ENCODE data around the gene RBX1. TPM values are rescaled to one million over a fixed set of nuclear protein-coding genes. Genes with fewer than 3 reads are reported as not detected.

Gene RBX1
- total and polyA plus RNA-seq, 2 experiments from 2014 or later = 31.7 to 340 TPM

DNA sequence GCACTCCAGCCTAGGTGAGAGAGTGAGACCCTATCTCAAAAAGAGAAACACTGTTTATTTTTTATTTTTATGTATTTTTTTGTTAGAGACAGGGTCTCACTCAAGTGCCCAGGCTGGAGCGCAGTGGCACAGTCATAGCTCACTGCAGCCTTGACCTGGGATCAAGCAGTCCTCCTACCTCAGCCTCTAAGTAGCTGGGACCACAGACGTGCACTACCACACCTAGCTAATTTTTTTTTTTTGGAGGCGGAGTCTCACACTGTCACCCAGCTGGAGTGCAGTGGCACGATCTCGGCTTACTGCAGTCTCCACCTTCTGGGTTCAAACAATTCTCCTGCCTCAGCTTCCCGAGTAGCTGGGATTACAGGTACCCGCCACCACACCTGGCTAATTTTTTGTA is 6.4 kb downstream of the RBX1 start:
- no peaks in the 10 kb centered on the region for H3K4me1 ChIP-seq (ENCODE audit: insufficient read depth)
- Mint-ChIP-seq H3K36me3 (ENCODE audit: low read depth) (peaks cover 66% of the 10 kb centered on the region), H3K4me1 (peaks cover 6% of the 10 kb centered on the region; the same call in 2 of the 3 replicates), H3K9me3 (no peaks in the 10 kb centered on the region), H3K4me3 (no peak overlapping the region), H3K27ac (no peak overlapping the region), H3K27me3 (ENCODE audit: insufficient read depth, low read depth, poor library complexity) (peaks cover 1% of the 10 kb centered on the region)
- H3F3A ChIP-seq (replicated peaks; ENCODE audit: low read depth) = 0 out of 2 replicates have a peak, but pooled peaks cover 2% of the 10 kb centered on the region
- H2AFZ ChIP-seq = no peak overlapping the region
- ATAC-seq (no peak), DNase-seq (ENCODE audit: low spot score) (no peak)
- H4K20me1 ChIP-seq (replicated peaks; ENCODE audit: insufficient read depth) = peaks cover 38% of the 10 kb centered on the region
- H3K4me2 ChIP-seq = no peak overlapping the region
- peaks cover 96% of the 10 kb centered on the region for H3K79me2 ChIP-seq (replicated peaks; ENCODE audit: insufficient read depth)
- no peak overlapping the region for H3K4me3 ChIP-seq
- peaks cover 32% of the 10 kb centered on the region for H3K36me3 ChIP-seq (ENCODE audit: insufficient read depth)
- no peaks in the 10 kb centered on the region for H3K27me3 ChIP-seq (ENCODE audit: insufficient read depth)
- H3K9me2 ChIP-seq (ENCODE audit: insufficient read depth) = no peaks in the 10 kb centered on the region
- no peak overlapping the region for H3K27ac ChIP-seq (ENCODE audit: low read depth)
- no peak for TF ChIP-seq POLR2AphosphoS5 (IDR thresholded peaks at IDR 0.05; ENCODE audit: low read depth)
- no peak for TF ChIP-seq STAT1 (IDR thresholded peaks at IDR 0.05; ENCODE audit: unreplicated experiment)
- TF ChIP-seq JUNB (IDR thresholded peaks at IDR 0.05; ENCODE audit: unreplicated experiment) = no peak
- no peak for TF ChIP-seq ZNF114 (CRISPR knock-in tag; IDR thresholded peaks at IDR 0.05)
- TF ChIP-seq EZH2phosphoT487 (IDR thresholded peaks at IDR 0.05; ENCODE audit: unreplicated experiment) = no peak
- no peak for TF ChIP-seq ETS1 (IDR thresholded peaks at IDR 0.05)
- TF ChIP-seq ZNF331 (CRISPR knock-in tag; IDR thresholded peaks at IDR 0.05; ENCODE audit: low read depth) = no peak
- no peak for TF ChIP-seq EZH2 (IDR thresholded peaks at IDR 0.05; ENCODE audit: low read depth, unreplicated experiment)
- no peak for TF ChIP-seq ZNF462 (CRISPR knock-in tag; IDR thresholded peaks at IDR 0.05)
- TF ChIP-seq CTCF (conservative IDR thresholded peaks at IDR 0.05; ENCODE audit: low read depth in 2 of 2) = no peak
- no peak for TF ChIP-seq CREB1 (CRISPR knock-in tag; IDR thresholded peaks at IDR 0.05; ENCODE audit: low read depth)
